Smooth muscle cell (in vitro differentiated cells): ENCODE measurements around the gene ASIC3. TPM values are rescaled to one million over a fixed set of nuclear protein-coding genes. Genes with fewer than 3 reads are reported as not detected.

ENCODE experiments used
- DNase-seq: peaks from one replicate; lab custom pipeline; 2025; ENCODE audit not compliant: unreplicated experiment; lab: John Stamatoyannopoulos, UW
- H2AFZ ChIP-seq: fragments of 200-600 bp; sonication (generic); 2 replicates; pipeline ENCODE4 v1.6.0; 2016; ENCODE audit warnings: antibody characterized with exemption, low read depth, mild to moderate bottlenecking
- H3F3A ChIP-seq: fragments of 200-600 bp; sonication (generic); 2 replicates; pipeline ENCODE4 v1.6.0; 2017; ENCODE audit warnings: antibody characterized with exemption, low read depth
- H3K27ac ChIP-seq: fragments of 200-600 bp; sonication (generic); 2 replicates; pipeline ENCODE4 v1.5.1; 2016; ENCODE audit warnings: low read depth, mild to moderate bottlenecking
- H3K27me3 ChIP-seq: fragments of 200-600 bp; sonication (generic); 2 replicates; pipeline ENCODE4 v1.6.1; 2016; ENCODE audit warnings: low read depth, mild to moderate bottlenecking
- H3K36me3 ChIP-seq: fragments of 200-600 bp; sonication (generic); 2 replicates; pipeline ENCODE4 v1.5.1; 2016; ENCODE audit warnings: low read depth
- H3K4me1 ChIP-seq: fragments of 200-600 bp; sonication (generic); 2 replicates; pipeline ENCODE4 v1.5.1; 2016; ENCODE audit warnings: low read depth
- H3K4me2 ChIP-seq: fragments of 200-600 bp; sonication (generic); 2 replicates; pipeline ENCODE4 v1.6.0; 2016; ENCODE audit warnings: mild to moderate bottlenecking
- H3K4me3 ChIP-seq: fragments of 200-600 bp; sonication (generic); 2 replicates; pipeline ENCODE4 v1.5.1; 2016; ENCODE audit warnings: mild to moderate bottlenecking
- H3K79me2 ChIP-seq: fragments of 200-600 bp; sonication (generic); 2 replicates; pipeline ENCODE4 v1.6.0; 2016; ENCODE audit warnings: low read depth, mild to moderate bottlenecking
- H3K9ac ChIP-seq: fragments of 200-600 bp; sonication (generic); 2 replicates; pipeline ENCODE4 v1.6.0; 2016; ENCODE audit warnings: low read depth
- H3K9me3 ChIP-seq: fragments of 200-600 bp; sonication (generic); replicated peaks from 2 replicates; pipeline ENCODE4 v1.5.1; 2016; ENCODE audit warnings: low read depth
- H4K20me1 ChIP-seq: fragments of 200-600 bp; sonication (generic); 2 replicates; pipeline ENCODE4 v1.6.0; 2016; ENCODE audit warnings: low read depth
- CTCF ChIP-seq: fragments of 200-600 bp; sonication (generic); IDR thresholded peaks from 2 replicates; pipeline ENCODE4 v1.5.1; 2017; ENCODE audit warnings: borderline replicate concordance, mild to moderate bottlenecking, antibody characterized with exemption; ENCODE audit not compliant: insufficient read depth, poor library complexity, severe bottlenecking
- WGBS: methylation state at CpG from one replicate; pipeline ENCODE4 v1.1.7; 2016; ENCODE audit warnings: low lambda C conversion rate; 5-methylcytosine and 5-hydroxymethylcytosine counted together
- polyA plus RNA-seq: library from polyadenylated mRNA; unstranded; fragments of >200 nt; fragmentation: Nextera tagmentation; extraction: Ambion mirVana; gene quantifications from 2 replicates; pipeline ENCODE4 v1.2.1, GENCODE V29; 2016
- total RNA-seq: library from RNA; depleted of rRNA; stranded (reverse); fragments of >200 nt; gene quantifications from 2 replicates; pipeline ENCODE4 v1.2.3, GENCODE V29; 2014

Gene ASIC3
- total and polyA plus RNA-seq, 2 experiments from 2014 or later, result 2.0 to 2.3 TPM

- H3K4me2 ChIP-seq, result peak overlapping the region; percentile 88
- H3K79me2 ChIP-seq, result peaks cover 22% of the 10 kb centered on the region
- H3K27me3 ChIP-seq, result no peaks in the 10 kb centered on the region
- H3F3A ChIP-seq, result no peaks in the 10 kb centered on the region
- H3K9me3 ChIP-seq, result no peaks in the 10 kb centered on the region
- H4K20me1 ChIP-seq, result no peaks in the 10 kb centered on the region
- TF ChIP-seq CTCF, result no peak
- H2AFZ ChIP-seq, result peak overlapping the region; percentile 26
- peak overlapping the region; percentile 86 for H3K27ac ChIP-seq
- H3K36me3 ChIP-seq, result no peaks in the 10 kb centered on the region
- peak overlapping the region; percentile 61 for H3K4me3 ChIP-seq
- peak overlapping the region; percentile 64 for H3K9ac ChIP-seq
- peaks cover 19% of the 10 kb centered on the region for H3K4me1 ChIP-seq
- DNase-seq, result no peak
- 61% methylated on average over 17 of the region's 17 CpGs for WGBS
Measured at GRCh38 chr7:151028948-151029501, 19.3 kb upstream of the ASIC3 start.

- H3K9ac ChIP-seq, result no peak overlapping the region
- H3K36me3 ChIP-seq, result no peaks in the 10 kb centered on the region
- H3K4me3 ChIP-seq, result no peak overlapping the region
- DNase-seq, result no peak
- no peaks in the 10 kb centered on the region for H3F3A ChIP-seq
- H2AFZ ChIP-seq, result no peak overlapping the region
- no peaks in the 10 kb centered on the region for H3K9me3 ChIP-seq
- H4K20me1 ChIP-seq, result no peaks in the 10 kb centered on the region
- H3K4me1 ChIP-seq, result peaks cover 19% of the 10 kb centered on the region
- no peak overlapping the region for H3K4me2 ChIP-seq
- no peak overlapping the region for H3K27ac ChIP-seq
- 89% methylated on average over 4 of the region's 4 CpGs for WGBS
- H3K27me3 ChIP-seq, result no peaks in the 10 kb centered on the region
- no peak for TF ChIP-seq CTCF
- H3K79me2 ChIP-seq, result peaks cover 22% of the 10 kb centered on the region
Measured at GRCh38 chr7:151031011-151031410, 17.3 kb upstream of the ASIC3 start.

- DNase-seq, result no peak
- no peak for TF ChIP-seq CTCF
- 90% methylated on average over 17 of the region's 17 CpGs for WGBS
- H4K20me1 ChIP-seq, result no peaks in the 10 kb centered on the region
- no peak overlapping the region for H3K4me3 ChIP-seq
- H3K79me2 ChIP-seq, result peaks cover 22% of the 10 kb centered on the region
- H3K27ac ChIP-seq, result no peak overlapping the region
- H3K4me1 ChIP-seq, result peaks cover 3% of the 10 kb centered on the region
- no peaks in the 10 kb centered on the region for H3K36me3 ChIP-seq
- no peak overlapping the region for H2AFZ ChIP-seq
- H3K9ac ChIP-seq, result no peak overlapping the region
- peaks cover 5% of the 10 kb centered on the region for H3F3A ChIP-seq
- H3K27me3 ChIP-seq, result no peaks in the 10 kb centered on the region
- no peaks in the 10 kb centered on the region for H3K9me3 ChIP-seq
- no peak overlapping the region for H3K4me2 ChIP-seq
Measured at GRCh38 chr7:151032936-151033863, 15.1 kb upstream of the ASIC3 start.

GRCh38 chr7:151033864-151034249 is 14.5 kb upstream of the ASIC3 start:
- peaks cover 22% of the 10 kb centered on the region for H3K79me2 ChIP-seq
- no peak overlapping the region for H2AFZ ChIP-seq
- peaks cover 3% of the 10 kb centered on the region for H3K4me1 ChIP-seq
- WGBS, result 95% methylated on average over 5 of the region's 5 CpGs
- H3K36me3 ChIP-seq, result no peaks in the 10 kb centered on the region
- peaks cover 11% of the 10 kb centered on the region for H3F3A ChIP-seq
- no peak overlapping the region for H3K4me3 ChIP-seq
- no peak for DNase-seq
- H3K27ac ChIP-seq, result no peak overlapping the region
- no peak overlapping the region for H3K4me2 ChIP-seq
- no peaks in the 10 kb centered on the region for H4K20me1 ChIP-seq
- no peaks in the 10 kb centered on the region for H3K9me3 ChIP-seq
- TF ChIP-seq CTCF, result no peak
- no peak overlapping the region for H3K9ac ChIP-seq
- H3K27me3 ChIP-seq, result no peaks in the 10 kb centered on the region
